ENCODE results near the gene PDZK1.

- TF ChIP-seq CTCF (IDR thresholded peaks at IDR 0.05) (no peak), POLR2AphosphoS5 (IDR thresholded peaks at IDR 0.05) (no peak)
Measured at GRCh38 chr1:145696630-145696960, 10.6 kb downstream of the PDZK1 start.
